GM11168 (cell line): ENCODE measurements around the gene RAB40AL.

ENCODE experiments used
- in situ Hi-C: fragments of 300-500 bp; cut with MboI; formaldehyde crosslinking; loops from one replicate; pipeline ENCODE4 v1.12.0; 2022; ENCODE audit warnings: low sequenced_read_pairs; ENCODE audit not compliant: unreplicated experiment

Gene RAB40AL

DNA sequence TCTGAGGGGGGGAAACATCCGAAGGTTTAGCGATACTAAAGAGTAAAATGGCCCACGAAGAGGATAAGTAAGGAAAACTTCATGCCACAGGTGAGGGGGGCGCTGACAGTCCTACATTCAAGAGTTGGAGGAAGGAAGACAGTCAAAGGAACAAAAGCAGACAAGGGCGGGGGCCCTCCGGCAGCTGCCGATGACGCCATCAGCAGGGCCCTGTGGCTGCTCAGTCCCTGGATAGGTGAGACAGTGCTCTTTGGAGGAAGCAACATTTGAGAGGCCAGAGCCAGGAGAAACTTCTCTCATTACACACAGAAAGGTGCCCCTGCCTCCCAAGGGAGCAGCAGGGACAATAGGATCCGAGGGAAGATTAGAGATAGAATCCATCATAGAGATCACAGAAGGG lies 41.5 kb downstream of the RAB40AL start:
- in situ Hi-C loops = no loop called here

- in situ Hi-C loops = no loop called here
Measured at GRCh38 chrX:102979536-102979935, 42.5 kb downstream of the RAB40AL start.

- in situ Hi-C loops = no loop called here
Measured at GRCh38 chrX:102983205-102983604, 46.1 kb downstream of the RAB40AL start.

GRCh38 chrX:102985192-102985591 lies 48.1 kb downstream of the RAB40AL start:
- in situ Hi-C loops = no loop called here
